ENCODE results near the gene ATN1. TPM values are rescaled to one million over a fixed set of nuclear protein-coding genes. Genes with fewer than 3 reads are reported as not detected.

The ATN1 gene
- total RNA-seq, 2 donors from 2014 or later, result 109 to 163 TPM

DNA sequence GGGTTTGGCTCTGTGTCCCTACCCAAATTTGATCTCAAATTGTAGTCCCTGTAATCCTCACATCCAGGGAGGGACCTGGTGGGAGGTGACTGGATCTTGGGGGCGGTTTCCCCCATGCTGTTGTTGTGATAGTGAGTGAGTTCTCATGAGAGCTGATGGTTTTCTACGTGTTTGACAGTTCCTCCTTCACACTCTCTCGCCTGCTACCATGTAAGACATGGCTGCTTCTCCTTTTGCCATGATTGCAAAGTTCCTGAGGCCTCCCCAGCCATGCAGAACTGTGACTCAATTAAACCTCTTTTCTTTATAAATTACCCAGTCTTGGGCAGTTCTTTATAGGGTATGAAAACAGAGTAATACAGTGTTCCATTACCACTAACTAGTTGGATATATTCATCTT lies 33.4 kb upstream of the ATN1 start:
- Histone ChIP-seq H3K36me3 (no peaks in the 10 kb centered on the region), H3K9me3 (no peaks in the 10 kb centered on the region), H3K27me3 (replicated peaks; ENCODE audit: insufficient read depth) (no peaks in the 10 kb centered on the region), H3K4me3 (no peak overlapping the region), H3K27ac (no peak overlapping the region), H3K4me1 (ENCODE audit: control insufficient read depth in 1 of 2, low read depth in 2 of 2) (peaks cover 4 to 17% of the 10 kb centered on the region in 2 donors)
- DNase-seq (ENCODE audit: low spot score), result no peak
- no peak for ATAC-seq (ENCODE audit: insufficient number of reproducible peaks, low FRiP score, low read depth)
- TF ChIP-seq, protein P1, sequence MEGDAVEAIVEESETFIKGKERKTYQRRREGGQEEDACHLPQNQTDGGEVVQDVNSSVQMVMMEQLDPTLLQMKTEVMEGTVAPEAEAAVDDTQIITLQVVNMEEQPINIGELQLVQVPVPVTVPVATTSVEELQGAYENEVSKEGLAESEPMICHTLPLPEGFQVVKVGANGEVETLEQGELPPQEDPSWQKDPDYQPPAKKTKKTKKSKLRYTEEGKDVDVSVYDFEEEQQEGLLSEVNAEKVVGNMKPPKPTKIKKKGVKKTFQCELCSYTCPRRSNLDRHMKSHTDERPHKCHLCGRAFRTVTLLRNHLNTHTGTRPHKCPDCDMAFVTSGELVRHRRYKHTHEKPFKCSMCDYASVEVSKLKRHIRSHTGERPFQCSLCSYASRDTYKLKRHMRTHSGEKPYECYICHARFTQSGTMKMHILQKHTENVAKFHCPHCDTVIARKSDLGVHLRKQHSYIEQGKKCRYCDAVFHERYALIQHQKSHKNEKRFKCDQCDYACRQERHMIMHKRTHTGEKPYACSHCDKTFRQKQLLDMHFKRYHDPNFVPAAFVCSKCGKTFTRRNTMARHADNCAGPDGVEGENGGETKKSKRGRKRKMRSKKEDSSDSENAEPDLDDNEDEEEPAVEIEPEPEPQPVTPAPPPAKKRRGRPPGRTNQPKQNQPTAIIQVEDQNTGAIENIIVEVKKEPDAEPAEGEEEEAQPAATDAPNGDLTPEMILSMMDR (IDR thresholded peaks at IDR 0.05), result no peak

DNA sequence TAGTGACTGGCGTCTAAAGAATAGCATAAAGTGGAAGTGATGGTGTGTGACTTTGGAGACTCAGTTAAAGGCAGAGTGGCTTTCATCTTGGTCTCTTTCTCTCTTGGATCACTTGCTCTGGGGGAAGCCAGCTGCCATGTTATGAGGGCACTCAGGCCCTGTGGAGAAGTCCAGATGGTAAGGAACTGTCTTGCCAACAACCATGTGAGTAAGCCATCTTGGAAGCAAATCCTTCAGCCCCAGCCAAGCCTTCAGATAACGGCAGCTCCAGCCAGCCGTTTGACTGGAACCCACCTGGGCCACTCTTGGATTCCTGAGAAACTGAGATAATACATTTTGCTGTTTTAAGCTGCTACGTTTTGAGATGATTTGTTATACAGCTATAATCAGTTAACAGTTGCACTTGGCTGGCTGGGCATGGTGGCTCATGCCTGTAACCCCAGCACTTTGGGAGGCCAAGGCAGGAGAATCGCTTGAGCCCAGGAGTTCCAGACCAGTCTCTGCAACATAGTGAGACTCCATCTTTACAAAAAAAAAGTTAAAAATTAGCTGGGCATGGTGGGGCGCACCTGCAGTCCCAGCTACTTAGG lies 30.8 kb upstream of the ATN1 start:
- Histone ChIP-seq H3K4me1 (ENCODE audit: control insufficient read depth in 1 of 2, low read depth in 2 of 2) (peaks cover 0 to 2% of the 10 kb centered on the region in 2 donors), H3K27ac (no peak overlapping the region), H3K27me3 (replicated peaks; ENCODE audit: insufficient read depth) (no peaks in the 10 kb centered on the region), H3K9me3 (no peaks in the 10 kb centered on the region), H3K36me3 (no peaks in the 10 kb centered on the region), H3K4me3 (no peak overlapping the region)
- TF ChIP-seq, protein P1 (IDR thresholded peaks at IDR 0.05), result no peak
- ATAC-seq (ENCODE audit: insufficient number of reproducible peaks, low FRiP score, low read depth) (no peak), DNase-seq (ENCODE audit: low spot score) (no peak)

DNA sequence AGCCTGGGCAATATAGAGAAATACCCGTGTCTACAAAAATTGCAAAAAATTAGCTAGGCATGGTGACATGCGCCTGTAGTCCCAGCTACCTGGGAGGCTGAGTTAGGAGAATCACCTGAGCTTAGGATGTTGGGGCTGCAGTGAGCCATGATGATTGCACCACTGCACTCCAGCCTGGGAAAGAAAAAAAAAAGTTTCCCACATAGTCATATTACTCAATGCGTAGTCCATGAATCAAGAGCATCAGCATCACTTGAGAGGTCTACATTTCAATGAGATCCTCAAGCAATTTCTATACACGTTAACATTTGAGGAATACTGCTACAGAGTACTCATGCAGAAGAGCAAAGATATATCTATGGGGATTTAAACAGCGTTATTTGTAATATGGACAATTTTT lies 28.3 kb upstream of the ATN1 start:
- TF ChIP-seq, protein P1 (IDR thresholded peaks at IDR 0.05), result no peak
- no peak overlapping the region for H3K4me3 ChIP-seq
- DNase-seq (ENCODE audit: low spot score) (no peak), ATAC-seq (ENCODE audit: insufficient number of reproducible peaks, low FRiP score, low read depth) (no peak)
- no peak overlapping the region for H3K27ac ChIP-seq
- H3K9me3 ChIP-seq, result no peaks in the 10 kb centered on the region
- peaks cover 0 to 5% of the 10 kb centered on the region in 2 donors for H3K4me1 ChIP-seq (ENCODE audit: control insufficient read depth in 1 of 2, low read depth in 2 of 2)
- H3K36me3 ChIP-seq, result no peaks in the 10 kb centered on the region
- H3K27me3 ChIP-seq (replicated peaks; ENCODE audit: insufficient read depth), result no peaks in the 10 kb centered on the region

DNA sequence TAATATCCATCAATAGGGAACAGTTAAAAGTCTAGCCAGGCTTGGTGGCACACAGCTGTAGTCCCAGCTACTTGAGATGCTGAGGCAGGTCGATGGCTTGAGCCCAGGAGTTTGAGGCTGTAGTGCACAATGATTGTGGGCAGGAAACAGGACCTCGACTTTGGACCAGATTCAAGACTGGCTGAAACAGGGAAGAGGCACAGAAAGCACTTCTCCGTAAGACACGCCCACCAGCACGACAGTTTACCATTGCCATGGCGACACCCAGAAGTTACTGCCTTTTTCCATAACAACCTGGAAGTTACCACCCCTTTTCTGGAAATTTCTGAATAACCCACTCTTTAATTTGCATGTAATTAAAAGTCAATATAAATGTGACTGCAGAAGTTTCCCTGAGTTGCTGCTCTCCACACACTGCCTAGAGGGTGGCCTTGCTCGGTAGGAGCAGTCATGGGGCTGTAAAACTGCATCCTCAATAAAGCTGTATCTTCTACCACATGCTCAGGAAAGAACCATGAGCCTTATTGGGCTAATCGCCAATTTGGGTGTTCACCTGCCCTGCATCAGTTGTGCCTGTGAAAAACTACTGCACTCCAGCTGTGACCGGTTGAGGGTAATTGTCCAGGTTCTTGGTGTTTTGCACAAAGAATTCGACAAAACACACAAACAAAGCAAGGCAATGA lies 27.8 kb upstream of the ATN1 start:
- TF ChIP-seq, protein P1 (IDR thresholded peaks at IDR 0.05), result no peak
- Histone ChIP-seq H3K4me3 (no peak overlapping the region), H3K27me3 (replicated peaks; ENCODE audit: insufficient read depth) (no peaks in the 10 kb centered on the region), H3K36me3 (no peaks in the 10 kb centered on the region), H3K4me1 (ENCODE audit: control insufficient read depth in 1 of 2, low read depth in 2 of 2) (peaks cover 1 to 6% of the 10 kb centered on the region in 2 donors), H3K9me3 (no peaks in the 10 kb centered on the region), H3K27ac (no peak overlapping the region)
- no peak for DNase-seq (ENCODE audit: low spot score)
- no peak for ATAC-seq (ENCODE audit: insufficient number of reproducible peaks, low FRiP score, low read depth)

DNA sequence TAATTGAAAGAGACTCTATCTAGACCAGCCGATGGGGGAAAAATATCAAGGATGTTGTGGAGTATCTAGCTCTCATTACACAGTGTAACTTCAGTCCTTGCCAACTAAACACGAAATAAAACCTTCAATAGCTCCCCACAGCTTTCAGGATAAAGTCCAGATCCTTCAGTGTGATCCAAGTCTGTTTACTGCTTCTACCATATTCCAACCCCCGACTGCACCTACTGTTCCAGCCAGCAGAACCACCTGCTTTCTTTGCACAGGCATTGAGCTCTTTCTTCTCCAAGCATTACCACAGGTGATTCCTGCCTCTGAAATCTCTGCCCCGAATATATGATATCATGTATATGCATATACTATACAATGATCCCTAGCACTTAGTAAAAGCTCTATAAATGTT lies 25.3 kb upstream of the ATN1 start:
- no peaks in the 10 kb centered on the region for H3K27me3 ChIP-seq (replicated peaks; ENCODE audit: insufficient read depth)
- no peak overlapping the region for H3K4me3 ChIP-seq
- TF ChIP-seq, protein P1 (IDR thresholded peaks at IDR 0.05), result no peak
- ATAC-seq (ENCODE audit: insufficient number of reproducible peaks, low FRiP score, low read depth) (no peak), DNase-seq (ENCODE audit: low spot score) (no peak)
- no peaks in the 10 kb centered on the region for H3K9me3 ChIP-seq
- H3K27ac ChIP-seq, result no peak overlapping the region
- H3K4me1 ChIP-seq (ENCODE audit: control insufficient read depth in 1 of 2, low read depth in 2 of 2), result peaks cover 5 to 12% of the 10 kb centered on the region in 2 donors
- H3K36me3 ChIP-seq, result peaks cover 4% of the 10 kb centered on the region
